NCI-H748 (cell line): ENCODE results near the gene CYP2F1.
A peak's percentile ranks its signal among the peaks of the same experiment; 100 is the strongest.
"Not testable (repeated sequence)": the region's sequence is repeated elsewhere in the genome, so short reads cannot be mapped to it uniquely, and the experiment has no call there.

Experiments used
- DNase-seq: peaks from one replicate; lab custom pipeline; 2025; ENCODE audit not compliant: unreplicated experiment; lab: John Stamatoyannopoulos, UW

Gene CYP2F1

GRCh38 chr19:41126765-41127203 is 12.6 kb downstream of the CYP2F1 start:
- DNase-seq: peak; percentile 8

GRCh38 chr19:41127362-41127761 is 13.1 kb downstream of the CYP2F1 start:
- not testable (repeated sequence) for DNase-seq

GRCh38 chr19:41127801-41128300 is 13.6 kb downstream of the CYP2F1 start:
- DNase-seq: peak; percentile 84

DNA sequence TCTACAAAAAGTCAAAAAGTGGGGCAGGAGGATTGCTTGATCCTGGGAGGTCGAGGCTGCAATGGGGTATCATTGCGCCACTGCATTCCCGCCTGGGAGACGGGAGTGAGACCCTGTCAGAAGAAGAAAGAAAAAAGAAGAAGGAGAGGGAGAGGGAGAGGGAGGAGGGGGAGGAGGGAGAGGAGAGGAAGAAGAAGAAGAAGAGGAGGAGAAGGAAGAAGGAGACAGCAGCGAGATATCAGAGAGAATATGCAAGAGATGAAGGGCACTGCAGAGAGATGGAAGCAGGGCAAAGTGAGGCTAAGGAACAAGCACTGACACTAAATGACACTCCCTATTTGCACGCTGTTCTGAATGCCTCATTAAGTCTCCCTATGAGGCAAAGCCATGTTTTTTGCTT is 14.5 kb downstream of the CYP2F1 start:
- DNase-seq: no peak

DNA sequence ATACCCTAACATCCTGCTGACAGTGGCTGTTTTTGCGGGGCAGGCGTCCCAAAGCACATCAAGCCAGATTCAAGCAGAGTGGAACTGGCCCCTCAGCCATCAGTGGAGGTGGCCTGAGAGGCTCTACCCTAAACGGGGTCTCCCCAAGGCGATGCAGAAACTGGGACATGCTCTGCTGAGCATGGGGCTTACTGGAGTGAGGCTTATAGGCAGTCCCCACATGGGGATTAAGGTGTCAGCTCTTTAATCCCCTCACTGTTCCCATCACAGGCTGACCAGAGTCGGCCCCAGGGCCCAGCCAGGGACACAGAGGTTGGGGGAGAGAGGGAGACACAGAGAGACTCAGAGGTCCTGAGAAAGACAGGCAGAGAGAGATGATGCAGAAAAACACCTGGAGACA is 17.0 kb downstream of the CYP2F1 start:
- no peak for DNase-seq

GRCh38 chr19:41133260-41133659 is 19.0 kb downstream of the CYP2F1 start:
- DNase-seq: no peak

GRCh38 chr19:41134616-41135015 is 20.4 kb downstream of the CYP2F1 start:
- DNase-seq: no peak

DNA sequence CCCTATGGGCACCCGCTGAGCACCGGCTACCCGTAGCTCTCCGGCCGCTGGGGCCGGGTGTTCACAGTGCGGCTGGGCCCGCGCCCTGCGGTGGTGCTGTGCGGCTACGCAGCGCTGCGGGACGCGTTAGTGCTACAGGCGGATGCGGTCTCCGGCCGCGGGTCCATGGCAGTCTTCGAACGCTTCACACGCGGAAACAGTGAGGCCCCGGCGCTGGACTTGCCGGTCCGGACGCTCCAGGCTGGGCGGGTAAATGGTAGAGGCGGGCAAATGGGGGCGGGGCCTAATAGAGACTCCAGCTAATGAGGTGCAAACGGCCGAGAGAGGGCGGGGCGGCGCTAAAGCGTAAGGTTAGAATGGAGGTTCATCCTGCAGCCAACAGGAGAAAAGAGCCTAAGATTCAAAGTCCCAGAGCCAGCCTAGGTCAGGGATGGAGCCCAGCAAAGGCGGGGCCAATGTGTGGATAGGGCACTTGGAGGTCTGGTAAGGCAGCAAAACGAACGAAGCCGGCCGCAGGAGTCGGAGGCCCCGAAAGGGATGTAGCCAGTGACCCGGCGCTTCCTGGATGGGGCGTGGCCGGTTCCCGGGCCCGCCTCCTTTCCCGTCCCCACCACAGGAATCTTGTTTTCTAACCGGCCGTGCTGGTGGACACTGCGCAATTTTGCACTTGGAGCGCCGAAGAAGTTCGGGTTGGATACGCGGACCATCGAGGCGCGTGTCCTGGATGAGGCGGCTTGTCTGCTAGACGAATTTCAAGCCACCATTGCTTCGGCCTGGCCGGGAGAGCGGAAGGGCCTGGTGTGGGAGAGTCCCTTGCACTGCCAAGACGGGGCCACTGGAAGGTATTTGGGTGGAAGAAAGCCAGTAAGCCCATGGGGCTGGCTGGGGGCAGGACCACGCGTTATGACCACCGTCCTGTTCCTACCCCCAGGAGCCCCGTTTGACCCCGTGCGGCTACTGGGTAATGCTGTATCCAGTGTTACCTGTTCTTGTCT is 21.5 kb downstream of the CYP2F1 start:
- peak; percentile 24 for DNase-seq

DNA sequence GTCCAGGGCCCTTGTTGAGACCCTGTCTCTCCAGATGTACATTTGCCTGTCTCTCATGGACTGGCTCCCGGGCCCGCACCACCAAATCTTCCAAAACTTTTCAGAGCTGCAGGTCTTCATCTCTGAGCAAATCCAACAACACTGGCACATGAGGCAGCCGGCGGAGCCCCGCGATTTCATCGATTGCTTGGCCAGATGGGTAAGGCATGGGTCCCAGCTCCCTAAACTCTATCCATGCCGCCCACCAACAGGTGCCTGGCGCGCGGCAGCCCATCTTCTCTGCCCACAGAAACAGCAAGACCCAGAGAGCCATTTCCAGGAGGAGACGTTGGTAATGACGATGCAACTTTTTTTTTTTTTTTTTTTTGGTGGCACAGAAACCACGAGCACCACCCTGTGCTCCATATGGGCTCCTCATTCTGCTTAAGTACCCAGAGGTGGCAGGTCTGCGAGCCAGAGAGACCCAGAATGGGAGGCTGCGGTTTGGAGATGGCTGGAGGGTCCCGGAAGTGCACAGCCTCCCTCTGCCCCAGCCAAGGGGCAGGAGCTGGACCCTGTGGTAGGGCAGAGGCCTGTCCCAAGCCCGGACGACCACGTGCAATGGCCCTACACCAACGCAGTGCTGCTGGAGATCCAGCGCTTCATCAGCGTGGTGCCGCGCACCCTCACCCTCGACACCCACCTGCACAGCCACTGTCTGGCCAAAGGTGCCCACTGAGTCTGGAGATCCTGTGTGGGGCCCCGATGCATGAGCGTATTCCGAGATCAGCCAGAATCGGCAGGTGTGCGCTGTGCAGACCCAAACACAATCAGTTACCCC is 22.6 kb downstream of the CYP2F1 start:
- no peak for DNase-seq

DNA sequence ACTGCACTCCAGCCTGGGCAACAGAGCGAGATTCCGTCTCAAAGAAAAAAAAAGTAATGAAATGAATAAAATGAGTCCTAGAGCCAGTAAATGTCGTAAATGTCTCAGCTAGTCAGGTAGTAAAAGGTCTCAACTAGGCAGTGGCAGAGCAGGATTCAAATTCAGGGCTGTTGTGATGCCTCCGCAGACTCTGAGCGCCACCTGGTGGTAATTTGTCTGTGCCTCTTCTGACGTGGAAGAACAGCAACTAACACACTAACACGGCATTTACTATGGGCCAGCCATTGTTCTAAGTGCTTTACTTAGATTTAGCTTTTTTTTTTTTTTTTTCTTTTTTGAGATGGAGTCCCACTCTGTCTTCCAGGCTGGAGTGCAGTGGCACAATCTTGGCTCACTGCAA is 30.2 kb downstream of the CYP2F1 start:
- DNase-seq: peak; percentile 80

DNA sequence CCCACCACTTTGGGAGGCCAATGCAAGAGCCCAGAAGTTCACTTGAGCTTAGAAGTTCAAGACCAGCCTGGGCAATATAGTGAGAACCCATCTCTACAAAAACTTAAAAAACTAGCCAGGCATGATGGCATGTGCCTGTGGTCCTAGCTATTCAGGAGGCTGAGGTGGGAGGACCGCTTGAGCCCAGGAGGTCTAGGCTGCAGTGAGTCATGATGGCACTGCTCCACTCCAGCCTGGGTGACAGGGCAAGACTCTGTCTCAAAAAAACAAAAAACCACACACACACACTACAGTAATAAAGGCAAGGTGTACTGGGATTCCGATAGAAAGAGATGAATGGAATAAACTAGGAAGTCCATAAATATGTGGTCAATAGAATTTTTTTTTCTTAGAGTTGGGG is 35.6 kb downstream of the CYP2F1 start:
- no peak for DNase-seq

GRCh38 chr19:41150986-41151385 is 36.8 kb downstream of the CYP2F1 start:
- not testable (repeated sequence) for DNase-seq

- DNase-seq: no peak
Observed at GRCh38 chr19:41154060-41154459, 39.8 kb downstream of the CYP2F1 start.

DNA sequence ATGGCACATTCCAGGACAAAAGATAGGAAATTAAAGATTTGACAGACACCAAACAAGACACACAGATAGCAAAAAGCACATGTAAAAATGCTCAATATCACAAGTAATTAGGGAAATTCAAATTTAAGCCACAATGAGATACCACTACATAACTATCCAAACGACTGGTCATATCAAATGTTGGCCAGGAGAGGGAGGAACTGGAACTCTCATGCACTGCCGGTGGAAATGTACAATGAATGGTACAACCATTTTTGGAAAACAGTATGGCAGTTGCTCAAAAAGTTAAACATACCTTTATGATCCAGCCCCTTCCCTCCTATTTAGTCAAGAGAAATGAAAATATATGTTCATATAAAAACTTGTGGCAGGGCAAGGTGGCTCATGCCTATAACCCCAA is 42.0 kb downstream of the CYP2F1 start:
- DNase-seq: no peak

DNA sequence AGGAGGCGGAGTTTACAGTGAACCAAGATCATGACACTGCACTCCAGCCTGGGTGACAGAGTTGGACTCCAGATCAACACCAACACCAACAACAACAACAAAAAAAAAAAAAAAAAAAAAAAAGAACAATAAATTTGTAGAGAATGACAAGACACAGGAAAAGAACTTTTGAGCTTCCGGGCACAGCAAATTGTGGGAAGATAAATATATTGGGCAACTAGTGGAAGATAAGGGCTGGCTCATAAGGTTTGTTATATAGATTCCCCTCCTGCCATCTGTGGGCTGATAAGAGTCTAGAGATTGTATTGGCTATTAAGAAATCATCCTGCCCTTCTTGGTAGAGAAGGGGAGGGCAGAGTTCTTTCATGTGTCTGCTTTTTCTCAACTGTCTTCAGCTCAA is 45.6 kb downstream of the CYP2F1 start:
- no peak for DNase-seq

DNA sequence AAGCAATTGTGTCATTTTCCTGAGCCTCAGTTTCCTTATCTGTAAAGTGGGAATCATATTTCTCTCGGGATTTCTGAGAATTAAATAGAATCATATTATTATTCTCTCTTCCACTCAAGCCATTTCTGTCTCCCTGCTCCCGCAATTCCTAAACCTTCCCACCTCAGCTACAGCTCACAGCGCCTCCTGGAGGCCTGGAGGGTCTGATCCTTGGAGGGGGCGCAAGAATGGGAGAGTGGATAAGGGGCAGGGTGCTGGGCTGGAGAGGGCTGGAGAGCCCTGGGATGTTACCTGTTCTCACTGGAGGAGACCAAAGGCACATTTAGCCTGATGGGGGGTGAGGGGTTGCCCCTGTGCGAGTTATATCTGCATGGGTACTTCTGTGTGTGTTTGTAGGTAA is 47.7 kb downstream of the CYP2F1 start:
- DNase-seq: peak; percentile 8

DNA sequence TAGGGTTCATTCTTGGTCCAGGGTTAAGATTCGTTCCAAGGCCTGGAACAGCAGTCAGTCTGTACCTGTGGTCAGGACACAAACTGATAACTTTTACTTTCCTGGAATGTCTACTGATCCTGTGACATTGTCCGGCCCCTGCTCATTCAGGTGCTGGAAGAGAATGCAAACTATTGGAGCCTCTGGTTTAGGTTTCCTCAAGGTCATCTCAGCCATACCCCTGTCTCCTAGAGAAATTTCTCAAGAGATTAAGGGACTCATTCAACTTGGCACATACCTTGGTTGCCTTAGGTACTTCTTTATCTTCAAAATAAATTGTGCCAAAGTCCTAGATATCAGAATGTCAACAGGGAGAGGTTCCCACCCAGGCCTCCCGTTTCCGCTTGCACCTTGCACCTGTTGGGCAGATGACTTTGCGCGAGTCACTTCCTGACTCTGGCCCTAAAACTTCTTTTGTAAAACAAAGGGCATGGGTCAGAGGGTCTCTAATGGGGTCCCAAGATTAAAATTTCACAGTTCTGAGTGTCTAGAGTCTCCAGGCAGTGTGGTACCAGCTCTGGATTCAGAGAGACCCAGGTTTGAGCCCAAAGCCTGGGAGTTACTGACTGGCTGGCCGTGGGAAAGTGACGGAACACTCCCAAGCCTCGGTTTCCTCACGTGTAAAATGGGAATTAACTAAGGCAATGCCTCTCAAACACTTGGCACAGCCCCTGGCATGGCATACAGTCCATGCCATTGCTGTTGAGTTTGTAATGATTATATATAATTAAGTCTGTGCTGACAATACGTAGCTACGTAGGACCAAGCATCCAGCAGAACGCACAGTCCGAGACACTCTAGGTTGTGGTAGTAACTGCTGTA is 52.9 kb downstream of the CYP2F1 start:
- DNase-seq: no peak

GRCh38 chr19:41172297-41173164 is 58.3 kb downstream of the CYP2F1 start:
- no peak for DNase-seq

DNA sequence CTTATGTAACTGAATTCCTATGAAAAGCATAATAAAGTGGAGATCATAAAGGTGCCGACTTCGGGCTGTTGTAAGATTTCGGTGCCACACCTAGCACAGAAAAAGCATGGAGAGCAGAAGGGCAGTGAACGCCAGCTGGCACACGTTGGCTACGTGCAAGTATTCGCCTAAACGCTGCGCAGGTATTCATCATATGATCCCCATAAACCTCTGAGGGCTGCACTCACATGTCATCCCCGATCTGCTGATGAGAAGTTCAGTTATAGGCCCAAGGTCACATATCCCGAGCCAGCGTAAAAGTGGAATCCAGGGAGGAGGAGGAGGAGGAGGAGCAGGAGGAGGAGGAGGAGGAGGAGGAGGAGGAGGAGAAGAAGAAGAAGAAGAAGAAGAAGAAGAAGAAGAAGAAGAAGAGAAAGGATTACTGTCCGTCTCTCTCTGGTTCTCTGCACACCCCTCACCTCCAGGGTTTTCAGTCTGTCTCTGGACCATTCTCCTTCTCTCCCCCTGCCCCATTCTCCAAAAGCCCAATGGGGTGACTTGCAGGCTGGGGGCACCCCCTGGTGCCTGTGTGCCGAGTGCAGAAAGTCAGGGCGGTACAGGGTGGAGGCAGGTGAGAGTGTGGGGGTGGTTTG is 60.2 kb downstream of the CYP2F1 start:
- no peak for DNase-seq
